Activated CD4-positive, CD25-positive, alpha-beta regulatory T cell treated with anti-CD3 and anti-CD28 coated beads, Interleukin-2, amount 50 U/mL, for 16 hours (primary cell): ENCODE data around the gene USP3.

Experiments
- DNase-seq: peaks from one replicate; pipeline ENCODE4 v3.0.0-alpha.2; 2020; ENCODE audit warnings: low read depth, low spot score

Gene USP3

GRCh38 chr15:63539998-63540397 lies 35.6 kb downstream of the USP3 start:
- no peak for DNase-seq

GRCh38 chr15:63540449-63540848 lies 36.1 kb downstream of the USP3 start:
- DNase-seq, result no peak

GRCh38 chr15:63544258-63545026 lies 40.0 kb downstream of the USP3 start:
- DNase-seq, result no peak

GRCh38 chr15:63545520-63545919 lies 41.1 kb downstream of the USP3 start:
- no peak for DNase-seq

GRCh38 chr15:63551400-63551799 lies 47.0 kb downstream of the USP3 start:
- no peak for DNase-seq

DNA sequence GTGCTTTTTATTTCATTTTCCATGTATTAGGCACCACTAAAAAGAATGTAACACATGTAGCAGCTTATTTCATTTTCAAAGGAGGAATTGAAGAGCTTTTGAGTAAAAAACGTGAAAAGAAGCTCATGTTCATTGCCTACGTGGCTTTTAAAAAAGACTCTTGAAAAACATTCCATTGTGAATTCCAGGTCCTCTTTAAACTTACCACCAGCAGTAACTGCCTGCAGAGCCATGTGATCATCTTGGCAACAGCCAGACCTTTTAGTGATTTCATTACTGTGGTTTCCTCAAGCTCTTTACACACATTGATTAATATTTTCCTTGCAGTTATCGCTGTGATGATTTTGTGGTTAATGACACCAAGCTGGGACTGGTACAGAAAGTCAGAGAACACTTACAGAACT lies 49.0 kb downstream of the USP3 start:
- no peak for DNase-seq

GRCh38 chr15:63554337-63554927 lies 50.0 kb downstream of the USP3 start:
- DNase-seq, result no peak

DNA sequence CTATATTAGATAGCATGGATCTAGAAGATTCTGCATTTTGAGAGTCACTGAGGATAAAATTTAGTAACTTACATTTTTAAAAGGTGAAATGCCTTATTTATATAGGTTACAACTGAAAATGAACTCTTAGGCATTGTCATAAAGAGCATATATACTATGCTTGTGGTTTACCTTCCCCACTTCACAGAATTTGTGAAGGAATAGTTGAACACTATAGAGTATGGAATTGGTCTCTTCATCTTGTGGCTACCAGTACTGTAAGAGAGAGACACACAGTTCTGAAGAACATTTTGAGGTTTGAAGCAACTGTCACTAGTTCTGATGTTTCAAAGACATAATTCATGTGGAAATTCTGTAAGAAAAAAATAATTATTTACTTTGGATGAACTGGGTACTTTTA lies 51.1 kb downstream of the USP3 start:
- DNase-seq, result no peak

GRCh38 chr15:63556246-63556645 lies 51.9 kb downstream of the USP3 start:
- no peak for DNase-seq

DNA sequence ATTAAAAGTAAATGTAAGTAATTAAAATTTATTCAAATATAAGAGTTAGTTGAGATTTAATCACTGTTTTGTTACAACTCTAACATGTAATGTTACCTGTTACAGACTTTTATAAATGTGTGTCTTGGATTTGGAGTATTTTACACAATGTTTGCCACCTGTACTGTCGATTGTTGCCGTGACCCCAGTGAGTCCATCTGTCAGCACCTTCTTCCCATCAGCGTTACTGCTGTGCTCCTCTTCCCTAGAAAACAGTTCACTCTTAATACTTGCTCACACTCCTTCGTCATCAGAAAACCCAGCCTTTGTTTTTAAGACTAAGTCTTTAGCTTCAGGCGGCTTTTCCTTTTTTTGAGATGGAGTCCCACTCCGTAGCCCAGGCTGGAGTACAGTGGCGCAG lies 52.3 kb downstream of the USP3 start:
- no peak for DNase-seq

DNA sequence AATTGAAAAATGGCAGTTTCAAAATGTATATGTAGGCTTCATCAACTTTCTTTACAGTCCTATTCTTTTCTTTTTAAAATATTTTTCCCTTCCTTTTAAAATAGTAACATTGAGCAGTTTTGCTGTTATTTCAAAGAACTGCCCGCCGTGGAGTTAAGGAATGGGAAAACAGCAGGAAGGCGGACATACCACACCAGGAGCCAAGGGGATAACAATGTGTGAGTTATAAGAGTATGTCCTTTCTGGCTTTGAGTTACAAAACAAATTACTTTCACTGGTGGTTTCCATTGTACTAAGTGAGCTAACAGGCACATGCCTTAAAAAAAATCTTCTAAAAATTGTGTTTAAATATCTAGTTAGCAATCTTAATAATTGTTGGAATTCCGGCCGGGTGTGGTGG lies 55.4 kb downstream of the USP3 start:
- DNase-seq, result no peak

DNA sequence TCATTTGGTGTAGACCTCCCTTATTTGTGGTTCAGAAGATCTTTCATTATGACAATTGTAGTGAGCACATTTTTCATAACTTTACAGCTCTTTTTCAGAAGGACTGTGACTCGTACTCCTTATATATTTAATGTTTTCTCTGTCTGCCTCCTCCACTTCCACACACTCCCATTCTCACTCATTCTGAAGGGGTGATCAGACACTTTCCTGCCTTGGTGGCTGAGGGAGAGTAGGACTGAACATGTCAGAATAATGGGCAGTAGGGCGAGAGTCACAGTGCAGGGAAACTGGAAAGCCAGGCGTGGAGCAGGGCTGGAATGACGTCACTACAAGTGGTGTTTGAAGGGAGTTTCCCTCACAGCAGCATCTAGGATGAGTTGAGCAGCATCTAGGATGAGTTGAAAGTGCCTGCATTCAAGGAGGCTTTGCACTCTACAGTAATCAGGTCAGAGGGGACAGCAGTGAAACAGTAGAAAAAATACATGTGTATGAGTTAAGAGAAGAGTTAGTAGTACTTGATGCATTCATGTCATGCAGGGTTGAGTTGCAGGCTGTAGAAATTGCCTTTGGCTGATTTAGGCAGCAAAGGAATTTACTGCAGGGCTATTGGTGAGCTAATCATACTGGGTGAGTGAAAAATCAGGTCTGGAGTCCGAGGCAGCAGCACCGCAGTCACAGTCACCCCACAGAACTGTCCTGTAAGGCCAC lies 56.5 kb downstream of the USP3 start:
- no peak for DNase-seq

- DNase-seq, result no peak
Measured at GRCh38 chr15:63564093-63564492, 59.7 kb downstream of the USP3 start.

GRCh38 chr15:63565536-63566186 lies 61.3 kb downstream of the USP3 start:
- no peak for DNase-seq

DNA sequence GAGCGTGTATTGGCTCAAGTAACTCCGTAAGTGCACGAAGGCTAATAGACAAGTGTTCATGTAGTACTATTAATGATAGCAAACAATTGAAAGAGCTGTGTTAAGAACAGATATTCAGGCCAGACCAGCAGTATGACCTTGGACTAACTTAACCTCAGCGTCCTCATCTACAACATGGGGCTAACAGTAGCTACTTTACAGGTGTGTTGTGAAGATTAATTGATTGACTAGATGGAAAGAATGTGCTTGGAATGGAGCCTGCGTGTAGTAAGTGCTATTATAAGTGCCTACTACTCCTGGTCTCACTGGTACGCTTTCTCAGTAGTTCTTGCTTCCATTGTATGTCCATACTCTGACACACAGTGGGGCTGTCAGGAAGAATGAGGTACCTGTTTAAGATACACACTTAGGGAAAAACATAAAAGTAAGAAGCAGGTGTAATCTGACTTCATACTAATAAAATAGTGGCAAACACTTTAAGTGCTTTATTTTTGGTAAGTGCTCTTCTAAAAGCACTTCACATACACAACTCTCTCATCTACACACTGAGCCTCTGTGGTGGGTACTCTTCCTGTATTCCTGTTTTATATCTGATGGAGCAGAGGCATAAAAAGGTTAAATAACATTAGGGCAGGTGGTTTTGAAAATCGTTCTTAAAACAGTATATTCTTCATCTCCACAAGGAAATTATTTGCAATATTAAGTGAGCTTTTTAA lies 68.5 kb downstream of the USP3 start:
- DNase-seq, result no peak

- DNase-seq, result no peak
Measured at GRCh38 chr15:63573533-63573932, 69.1 kb downstream of the USP3 start.

DNA sequence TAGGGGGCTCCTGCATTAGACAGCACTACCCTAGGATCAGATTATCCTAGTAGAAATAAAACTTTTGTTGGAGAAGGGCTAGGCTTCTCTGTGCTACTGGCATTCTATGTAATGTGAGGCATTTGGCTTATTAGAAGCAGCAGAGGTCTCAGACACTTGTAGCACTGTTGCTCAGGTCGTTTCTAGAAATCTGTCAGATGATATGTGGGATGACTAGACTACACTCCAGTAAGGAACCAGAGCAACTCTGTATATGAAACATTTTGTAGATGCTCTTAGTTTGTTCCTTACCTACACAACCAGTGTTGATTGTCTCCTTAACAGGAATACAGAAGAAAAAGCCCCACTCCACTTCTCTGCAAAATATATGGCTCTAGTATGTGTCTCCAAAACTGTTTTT lies 70.9 kb downstream of the USP3 start:
- no peak for DNase-seq

- DNase-seq, result no peak
Measured at GRCh38 chr15:63576441-63576840, 72.0 kb downstream of the USP3 start.

- no peak for DNase-seq
Measured at GRCh38 chr15:63582179-63582578, 77.8 kb downstream of the USP3 start.

DNA sequence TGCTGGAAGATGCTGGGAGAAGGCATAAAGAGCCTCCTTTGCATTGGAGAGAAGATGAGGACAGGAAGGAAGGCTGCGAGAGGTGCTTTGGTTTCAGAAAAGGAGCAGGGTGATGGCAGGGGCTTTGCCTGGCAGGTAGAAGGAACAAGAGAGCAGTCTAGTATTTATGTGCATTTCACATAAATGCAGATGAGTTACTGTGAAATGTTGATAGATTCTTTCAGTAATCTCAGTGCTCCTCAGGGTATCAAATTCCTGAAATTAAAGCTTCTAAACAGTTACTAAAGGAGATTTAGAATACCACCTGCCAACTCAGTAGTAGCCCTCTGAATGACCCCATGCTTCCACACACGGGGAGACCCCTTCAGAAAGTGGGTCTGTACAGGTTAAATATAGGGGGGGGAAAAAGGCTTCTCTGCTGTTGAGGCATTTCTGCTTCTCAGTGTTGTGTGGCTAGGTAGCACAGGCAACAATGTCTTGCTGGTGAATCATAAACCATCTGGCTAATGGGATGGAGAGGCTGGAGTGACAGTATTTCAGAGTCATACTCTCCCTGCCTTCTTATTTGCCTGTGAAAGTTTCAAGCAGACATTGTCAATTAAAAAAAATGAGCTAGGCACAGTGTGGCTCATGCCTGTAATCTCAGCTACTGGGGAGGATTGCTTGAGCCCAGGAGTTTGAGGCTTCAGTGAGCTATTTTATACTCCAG lies 78.5 kb downstream of the USP3 start:
- DNase-seq, result no peak

DNA sequence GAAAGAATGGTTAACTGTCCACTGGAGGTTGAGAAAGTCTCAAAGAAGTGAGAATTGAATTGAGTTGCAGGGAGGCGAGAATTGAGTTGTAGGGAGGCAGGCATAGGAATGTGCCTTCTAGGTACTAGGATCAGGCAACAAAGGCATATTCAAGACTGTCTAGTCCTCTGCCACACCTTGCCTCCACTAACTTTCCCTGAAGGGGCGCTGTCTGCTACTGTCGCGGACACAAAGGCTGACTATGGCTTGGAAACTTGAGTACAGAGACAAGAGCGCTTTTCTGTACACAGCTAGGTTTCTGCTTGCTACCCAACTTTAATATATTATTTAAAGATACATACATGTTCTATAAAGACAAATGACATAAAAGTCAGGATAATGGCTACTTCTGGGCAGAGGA lies 82.4 kb downstream of the USP3 start:
- no peak for DNase-seq
